22Rv1 (cell line): ENCODE data around the gene FBXO22.

Experiments
- H3K27ac ChIP-seq: fragments of 450-650 bp; 2 replicates; pipeline ENCODE4 v1.5.1; 2017
- ZFX ChIP-seq: fragments of 450-650 bp; IDR thresholded peaks from 2 replicates; pipeline ENCODE4 v1.6.1; 2017; ENCODE audit warnings: antibody characterized with exemption, borderline replicate concordance
- TF ChIP-seq, protein P1 (sequence below): fragments of 450-650 bp; IDR thresholded peaks from 2 replicates; pipeline ENCODE4 v1.5.1; 2017; ENCODE audit warnings: mild to moderate bottlenecking

FBXO22 gene

DNA sequence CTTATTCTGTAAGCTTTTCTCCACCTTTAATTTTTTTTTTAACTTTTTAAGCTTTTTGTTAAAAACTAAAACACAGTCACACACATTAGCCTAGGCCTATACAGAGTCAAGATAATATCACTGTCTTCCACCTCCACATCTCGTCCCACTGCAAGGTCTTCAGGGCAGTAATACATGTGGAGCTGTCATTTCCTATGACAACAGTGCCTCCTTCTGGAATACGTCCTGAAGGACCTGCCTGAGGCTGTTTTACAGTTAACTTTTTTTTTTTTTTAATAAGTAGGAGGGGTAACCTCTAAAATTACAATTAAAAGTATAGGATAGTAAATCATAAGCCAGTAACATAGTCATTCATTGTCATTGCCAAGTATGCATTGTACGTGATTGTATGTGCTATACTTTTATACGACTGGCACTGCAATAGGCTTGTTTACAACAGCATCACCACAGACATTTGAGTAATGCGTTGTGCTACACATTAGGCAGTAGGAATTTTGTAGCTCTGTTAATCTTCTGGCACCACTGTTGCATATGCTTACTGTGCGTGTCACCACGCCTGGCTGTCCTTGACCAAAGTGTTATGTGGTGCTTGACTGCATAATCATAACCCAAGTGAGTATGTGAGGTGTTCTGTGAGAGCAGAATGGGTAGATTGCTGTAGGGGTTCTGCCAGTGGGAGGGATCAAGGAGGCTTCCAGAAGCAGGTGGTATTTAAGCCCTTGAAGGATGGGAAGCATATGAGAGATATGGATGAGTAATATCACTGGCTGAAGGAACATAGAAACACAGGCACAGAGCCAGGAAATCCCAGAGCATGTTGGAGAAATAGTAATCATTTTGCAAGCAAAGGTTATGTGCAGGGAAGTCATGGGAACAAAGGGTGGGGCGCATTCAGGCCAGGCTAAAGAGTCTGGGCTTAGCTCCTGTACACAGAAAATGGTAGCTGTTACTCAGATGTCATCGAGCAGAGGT lies 18.3 kb downstream of the FBXO22 start:
- no peak overlapping the region for H3K27ac ChIP-seq
- TF ChIP-seq ZFX: no peak
- TF ChIP-seq, protein P1, sequence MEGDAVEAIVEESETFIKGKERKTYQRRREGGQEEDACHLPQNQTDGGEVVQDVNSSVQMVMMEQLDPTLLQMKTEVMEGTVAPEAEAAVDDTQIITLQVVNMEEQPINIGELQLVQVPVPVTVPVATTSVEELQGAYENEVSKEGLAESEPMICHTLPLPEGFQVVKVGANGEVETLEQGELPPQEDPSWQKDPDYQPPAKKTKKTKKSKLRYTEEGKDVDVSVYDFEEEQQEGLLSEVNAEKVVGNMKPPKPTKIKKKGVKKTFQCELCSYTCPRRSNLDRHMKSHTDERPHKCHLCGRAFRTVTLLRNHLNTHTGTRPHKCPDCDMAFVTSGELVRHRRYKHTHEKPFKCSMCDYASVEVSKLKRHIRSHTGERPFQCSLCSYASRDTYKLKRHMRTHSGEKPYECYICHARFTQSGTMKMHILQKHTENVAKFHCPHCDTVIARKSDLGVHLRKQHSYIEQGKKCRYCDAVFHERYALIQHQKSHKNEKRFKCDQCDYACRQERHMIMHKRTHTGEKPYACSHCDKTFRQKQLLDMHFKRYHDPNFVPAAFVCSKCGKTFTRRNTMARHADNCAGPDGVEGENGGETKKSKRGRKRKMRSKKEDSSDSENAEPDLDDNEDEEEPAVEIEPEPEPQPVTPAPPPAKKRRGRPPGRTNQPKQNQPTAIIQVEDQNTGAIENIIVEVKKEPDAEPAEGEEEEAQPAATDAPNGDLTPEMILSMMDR: peak; percentile 66

GRCh38 chr15:75923756-75924155 lies 20.1 kb downstream of the FBXO22 start:
- H3K27ac ChIP-seq: no peak overlapping the region
- TF ChIP-seq, protein P1: no peak
- TF ChIP-seq ZFX: no peak

- TF ChIP-seq, protein P1: no peak
- TF ChIP-seq ZFX: no peak
- no peak overlapping the region for H3K27ac ChIP-seq
Measured at GRCh38 chr15:75924576-75924975, 20.9 kb downstream of the FBXO22 start.

GRCh38 chr15:75925440-75925839 lies 21.8 kb downstream of the FBXO22 start:
- no peak overlapping the region for H3K27ac ChIP-seq

DNA sequence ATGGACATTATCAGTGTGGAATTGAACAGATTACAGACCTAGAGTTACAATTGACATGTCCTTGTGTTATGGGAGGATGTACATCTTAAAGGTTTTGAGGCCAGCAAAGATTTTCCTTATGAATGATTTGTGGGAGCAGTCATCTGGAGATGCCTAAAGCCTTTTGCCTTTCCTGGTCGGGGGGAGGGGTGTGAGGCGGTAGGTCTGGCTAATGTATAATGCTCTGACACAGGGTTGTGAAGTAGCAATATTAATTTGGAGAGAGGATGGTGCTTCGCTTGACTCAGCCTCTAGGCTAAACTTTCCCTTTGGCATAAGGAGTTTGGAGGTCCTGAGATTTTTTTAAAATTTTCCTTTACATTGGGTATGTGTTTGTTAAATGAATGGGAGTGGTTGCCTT lies 23.3 kb downstream of the FBXO22 start:
- no peak for TF ChIP-seq ZFX
- TF ChIP-seq, protein P1: no peak
- no peak overlapping the region for H3K27ac ChIP-seq

More at GRCh38 chr15:75925440-75925839, 21.8 kb downstream of the FBXO22 start:
- TF ChIP-seq, protein P1: no peak
- TF ChIP-seq ZFX: no peak

DNA sequence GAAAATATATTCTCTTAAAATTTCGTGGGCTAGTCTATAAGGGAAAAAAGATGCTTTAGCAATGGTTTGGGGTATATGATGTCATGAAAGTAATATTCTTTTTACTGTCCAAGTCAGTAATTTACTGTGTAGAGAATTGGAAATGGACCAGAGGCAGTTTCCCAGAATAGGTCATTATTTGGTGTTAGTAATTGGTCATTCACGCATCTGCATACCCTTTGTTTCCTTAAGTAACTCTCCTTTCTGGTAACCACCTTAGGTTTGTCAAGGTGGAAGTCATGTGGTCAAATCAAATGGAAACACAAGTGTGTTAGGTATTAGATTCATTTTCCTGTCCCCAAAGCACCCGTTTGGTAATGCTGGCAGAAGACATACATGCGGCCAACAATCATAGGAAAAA lies 23.9 kb downstream of the FBXO22 start:
- no peak overlapping the region for H3K27ac ChIP-seq
- TF ChIP-seq ZFX: no peak
- TF ChIP-seq, protein P1: no peak
